Measurements from ENCODE around the gene RAD50. TPM values are rescaled to one million over a fixed set of nuclear protein-coding genes. Genes with fewer than 3 reads are reported as not detected.

Gene RAD50
- total RNA-seq, 2 donors from 2014 or later: 20.2 to 37.0 TPM

DNA sequence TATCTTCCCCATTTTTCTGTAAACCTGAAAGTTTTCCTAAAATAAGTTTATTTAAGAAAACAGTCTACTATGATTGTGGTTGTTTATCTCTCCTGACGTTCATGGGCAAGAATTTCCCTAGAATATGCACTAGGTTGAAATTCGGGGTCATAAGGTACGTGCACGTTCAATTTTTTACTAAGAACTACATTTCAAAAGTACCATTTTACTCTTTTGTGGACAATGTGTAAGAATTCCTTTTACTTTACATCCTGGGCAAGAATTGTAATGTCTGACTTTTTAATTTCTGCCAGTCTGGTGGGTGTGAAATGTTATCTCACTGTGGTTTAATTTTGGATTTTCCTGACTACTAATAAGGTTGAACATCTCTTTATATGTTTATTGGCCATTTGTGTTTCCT lies 25.8 kb upstream of the RAD50 start:
- Histone ChIP-seq H3K4me3 (no peak overlapping the region), H3K27ac (no peak overlapping the region), H3K27me3 (replicated peaks; ENCODE audit: insufficient read depth) (no peaks in the 10 kb centered on the region), H3K4me1 (replicated peaks) (no peaks in the 10 kb centered on the region), H3K36me3 (no peaks in the 10 kb centered on the region), H3K9me3 (no peaks in the 10 kb centered on the region)
- no peak for DNase-seq (ENCODE audit: low spot score)
- 82% methylated on average over 4 of the region's 4 CpGs for WGBS
- TF ChIP-seq POLR2A (IDR thresholded peaks at IDR 0.05): no peak
- no peak for TF ChIP-seq POLR2AphosphoS5 (IDR thresholded peaks at IDR 0.05)
- TF ChIP-seq, protein P1, sequence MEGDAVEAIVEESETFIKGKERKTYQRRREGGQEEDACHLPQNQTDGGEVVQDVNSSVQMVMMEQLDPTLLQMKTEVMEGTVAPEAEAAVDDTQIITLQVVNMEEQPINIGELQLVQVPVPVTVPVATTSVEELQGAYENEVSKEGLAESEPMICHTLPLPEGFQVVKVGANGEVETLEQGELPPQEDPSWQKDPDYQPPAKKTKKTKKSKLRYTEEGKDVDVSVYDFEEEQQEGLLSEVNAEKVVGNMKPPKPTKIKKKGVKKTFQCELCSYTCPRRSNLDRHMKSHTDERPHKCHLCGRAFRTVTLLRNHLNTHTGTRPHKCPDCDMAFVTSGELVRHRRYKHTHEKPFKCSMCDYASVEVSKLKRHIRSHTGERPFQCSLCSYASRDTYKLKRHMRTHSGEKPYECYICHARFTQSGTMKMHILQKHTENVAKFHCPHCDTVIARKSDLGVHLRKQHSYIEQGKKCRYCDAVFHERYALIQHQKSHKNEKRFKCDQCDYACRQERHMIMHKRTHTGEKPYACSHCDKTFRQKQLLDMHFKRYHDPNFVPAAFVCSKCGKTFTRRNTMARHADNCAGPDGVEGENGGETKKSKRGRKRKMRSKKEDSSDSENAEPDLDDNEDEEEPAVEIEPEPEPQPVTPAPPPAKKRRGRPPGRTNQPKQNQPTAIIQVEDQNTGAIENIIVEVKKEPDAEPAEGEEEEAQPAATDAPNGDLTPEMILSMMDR (IDR thresholded peaks at IDR 0.05): no peak
- intact Hi-C loops (cut with DNase I): no loop called here

DNA sequence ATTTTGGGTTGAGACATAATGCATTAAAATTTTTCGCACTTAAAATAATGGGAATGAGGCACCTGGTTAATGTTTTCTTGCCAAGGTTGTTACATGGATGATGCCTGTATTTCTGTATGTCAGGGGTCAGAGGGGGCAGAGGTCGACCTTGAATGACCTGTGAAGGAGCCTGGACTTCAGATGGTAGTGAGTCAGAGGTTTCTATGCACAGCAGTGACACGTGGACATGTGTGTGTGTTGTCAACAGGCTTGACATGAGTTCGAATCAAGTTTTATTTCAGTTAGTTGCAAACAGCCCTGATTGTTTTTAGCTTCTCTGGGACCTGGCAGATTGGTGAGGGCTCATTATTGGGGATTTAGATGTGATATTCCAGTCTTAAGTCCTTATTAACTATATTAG lies 17.1 kb upstream of the RAD50 start:
- H3K4me1 ChIP-seq (replicated peaks): no peaks in the 10 kb centered on the region
- WGBS: 80% methylated on average over 4 of the region's 4 CpGs
- no peak overlapping the region for H3K27ac ChIP-seq
- intact Hi-C loops (cut with DNase I): no loop called here
- H3K27me3 ChIP-seq (replicated peaks; ENCODE audit: insufficient read depth): no peaks in the 10 kb centered on the region
- DNase-seq (ENCODE audit: low spot score): no peak
- no peak overlapping the region for H3K4me3 ChIP-seq
- no peaks in the 10 kb centered on the region for H3K36me3 ChIP-seq
- no peak for TF ChIP-seq POLR2AphosphoS5 (IDR thresholded peaks at IDR 0.05)
- TF ChIP-seq POLR2A (IDR thresholded peaks at IDR 0.05): no peak
- TF ChIP-seq, protein P1 (IDR thresholded peaks at IDR 0.05): no peak
- H3K9me3 ChIP-seq: no peaks in the 10 kb centered on the region

DNA sequence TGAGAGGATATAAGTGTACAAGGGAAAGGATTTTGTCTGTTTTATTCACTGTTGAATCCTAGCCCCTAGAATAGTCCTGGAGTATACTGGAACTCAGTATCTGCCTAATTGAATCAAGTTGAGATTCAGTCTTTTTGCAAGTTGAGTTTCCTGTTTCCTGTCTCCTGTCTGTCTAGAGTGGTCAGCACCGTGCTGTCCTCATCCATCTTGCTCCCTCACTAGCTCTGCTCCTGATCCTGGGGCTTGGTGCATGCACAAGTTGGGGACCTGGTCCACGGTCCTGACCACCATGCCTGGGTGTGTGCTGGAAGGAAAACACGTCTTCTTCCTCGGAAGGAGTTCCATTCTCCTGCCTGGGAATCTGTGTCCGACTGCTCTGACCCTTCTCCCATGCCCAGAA lies 16.6 kb upstream of the RAD50 start:
- no peak overlapping the region for H3K4me3 ChIP-seq
- intact Hi-C loops (cut with DNase I): no loop called here
- no peaks in the 10 kb centered on the region for H3K9me3 ChIP-seq
- H3K27ac ChIP-seq: no peak overlapping the region
- TF ChIP-seq POLR2AphosphoS5 (IDR thresholded peaks at IDR 0.05) (no peak), POLR2A (IDR thresholded peaks at IDR 0.05) (no peak)
- TF ChIP-seq, protein P1 (IDR thresholded peaks at IDR 0.05): no peak
- no peaks in the 10 kb centered on the region for H3K36me3 ChIP-seq
- DNase-seq (ENCODE audit: low spot score): no peak
- no peaks in the 10 kb centered on the region for H3K27me3 ChIP-seq (replicated peaks; ENCODE audit: insufficient read depth)
- 85% methylated on average over 5 of the region's 5 CpGs for WGBS
- H3K4me1 ChIP-seq (replicated peaks): no peaks in the 10 kb centered on the region

DNA sequence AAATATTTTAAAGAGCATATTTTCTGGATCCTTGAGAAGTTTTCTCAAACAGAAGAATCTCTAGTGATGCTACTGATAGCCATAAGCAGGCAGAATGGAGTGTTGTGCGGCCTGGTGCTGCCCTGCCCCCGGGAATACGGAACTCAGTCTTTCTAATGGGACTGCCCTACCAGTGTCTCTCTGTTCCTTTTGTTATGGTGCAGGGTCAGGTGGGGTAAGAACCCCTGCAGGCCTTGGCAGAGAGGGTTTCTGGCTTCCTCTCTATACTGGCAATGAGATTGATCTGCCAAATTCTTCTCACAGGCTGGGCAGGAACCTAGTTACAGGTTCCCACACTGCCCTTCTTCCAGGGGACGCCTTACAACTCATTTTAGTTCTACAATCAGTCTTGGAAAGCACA lies 16.0 kb upstream of the RAD50 start:
- H3K9me3 ChIP-seq: no peaks in the 10 kb centered on the region
- no peaks in the 10 kb centered on the region for H3K27me3 ChIP-seq (replicated peaks; ENCODE audit: insufficient read depth)
- no peak overlapping the region for H3K4me3 ChIP-seq
- H3K4me1 ChIP-seq (replicated peaks): no peaks in the 10 kb centered on the region
- WGBS: 81% methylated on average over 4 of the region's 4 CpGs
- no peak for DNase-seq (ENCODE audit: low spot score)
- H3K36me3 ChIP-seq: no peaks in the 10 kb centered on the region
- no peak overlapping the region for H3K27ac ChIP-seq
- intact Hi-C loops (cut with DNase I): no loop called here
- no peak for TF ChIP-seq POLR2AphosphoS5 (IDR thresholded peaks at IDR 0.05)
- no peak for TF ChIP-seq POLR2A (IDR thresholded peaks at IDR 0.05)
- TF ChIP-seq, protein P1 (IDR thresholded peaks at IDR 0.05): no peak

DNA sequence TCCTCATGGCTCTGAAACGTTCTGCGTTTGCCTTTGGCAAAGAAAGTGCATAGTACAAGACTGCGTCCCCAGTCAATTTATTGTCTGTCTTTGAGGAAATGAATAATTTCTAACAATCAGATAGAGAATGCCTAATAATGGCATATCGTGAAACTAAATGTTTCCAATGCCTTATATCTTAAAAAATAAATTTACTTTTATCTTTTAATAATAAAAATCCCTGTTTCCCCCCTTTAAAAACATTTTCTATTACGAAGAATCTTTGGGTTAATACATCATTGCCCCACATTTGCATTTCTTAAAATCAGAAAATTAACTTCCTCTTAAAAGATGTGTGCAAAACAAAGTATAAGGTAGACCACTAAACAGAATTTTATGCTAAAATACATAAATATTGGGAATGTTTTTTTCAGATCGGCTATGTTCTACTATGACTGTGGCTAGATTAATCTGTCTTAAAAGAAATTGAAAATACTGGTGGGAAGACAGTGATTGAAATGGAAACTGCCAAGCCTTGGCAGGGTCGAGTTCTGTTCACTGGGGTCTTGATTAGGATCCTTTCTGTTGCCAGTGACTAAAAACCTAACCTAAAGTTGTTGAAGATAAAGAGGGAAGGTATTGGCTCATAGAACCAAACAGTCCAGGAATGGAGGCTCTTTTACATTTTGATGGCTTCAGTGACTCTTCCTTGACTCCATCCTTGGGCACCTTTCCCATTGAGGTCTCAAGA lies 13.1 kb upstream of the RAD50 start, which contains the start of gene IL5:
TSS of gene IL5 (minus strand) at position 51 of the 730 bp plus-strand sequence. CDS start at position 7, 44 bp downstream.
- Histone ChIP-seq H3K9me3 (no peaks in the 10 kb centered on the region), H3K4me3 (no peak within 1 kb of the TSS), H3K4me1 (replicated peaks) (no peaks in the 10 kb centered on the region), H3K27ac (no peak within 1 kb of the TSS), H3K36me3 (no peaks in the 10 kb centered on the region), H3K27me3 (replicated peaks; ENCODE audit: insufficient read depth) (no peaks in the 10 kb centered on the region)
- TF ChIP-seq POLR2A (IDR thresholded peaks at IDR 0.05): no peak
- TF ChIP-seq POLR2AphosphoS5 (IDR thresholded peaks at IDR 0.05): no peak
- TF ChIP-seq, protein P1 (IDR thresholded peaks at IDR 0.05): no peak
- intact Hi-C loops (cut with DNase I): no loop called here
- no peak for DNase-seq (ENCODE audit: low spot score)
- 83% methylated on average over 7 of the region's 7 CpGs for WGBS
